Kidney epithelial cell (primary cell): ENCODE data around the gene RABL2B. TPM values are rescaled to one million over a fixed set of nuclear protein-coding genes. Genes with fewer than 3 reads are reported as not detected.

Experiments
- DNase-seq: peaks from one replicate; pipeline ENCODE4 v3.0.0-alpha.2; 2010; ENCODE audit warnings: low read depth
- H3K27me3 ChIP-seq: 2 replicates; pipeline ENCODE4 v1.6.0; 2011; ENCODE audit warnings: low read length; ENCODE audit not compliant: control insufficient read depth, insufficient read depth
- H3K36me3 ChIP-seq: 2 replicates; pipeline ENCODE4 v1.5.1; 2011; ENCODE audit warnings: low read length; ENCODE audit not compliant: control insufficient read depth, insufficient read depth
- H3K4me3 ChIP-seq: 2 replicates; pipeline ENCODE4 v1.5.1; 2011; ENCODE audit warnings: low read depth, mild to moderate bottlenecking, control low read depth, low read length
- total RNA-seq: library from RNA; depleted of rRNA; stranded (reverse); fragments of >200 nt; gene quantifications from 2 replicates; pipeline ENCODE4 v1.2.3, GENCODE V29; 2015
- TF ChIP-seq, protein P1 (sequence below): IDR thresholded peaks from 2 replicates; pipeline ENCODE4 v1.5.1; 2011; ENCODE audit warnings: mild to moderate bottlenecking, moderate library complexity, low read length, control low read depth, inconsistent platforms; ENCODE audit not compliant: insufficient read depth, poor library complexity, severe bottlenecking

RABL2B gene
- total RNA-seq, 1 donor from 2014 or later = 18.3 TPM

DNA sequence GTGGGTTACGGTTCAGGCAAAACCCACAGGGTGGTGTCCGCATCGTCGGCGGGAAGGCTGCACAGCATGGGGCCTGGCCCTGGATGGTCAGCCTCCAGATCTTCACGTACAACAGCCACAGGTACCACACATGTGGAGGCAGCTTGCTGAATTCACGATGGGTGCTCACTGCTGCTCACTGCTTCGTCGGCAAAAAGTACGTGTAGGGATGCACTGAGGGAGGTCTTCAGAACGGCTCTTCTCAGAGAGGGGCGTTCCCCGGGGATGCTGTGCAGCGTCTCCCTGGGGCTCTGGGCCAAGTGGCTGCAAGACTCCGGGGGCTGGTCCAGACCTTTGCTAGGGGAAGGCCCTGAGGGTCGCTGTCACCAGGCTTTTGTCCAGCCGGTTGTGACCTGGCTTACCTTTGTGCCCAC, 44.2 kb downstream of the RABL2B start:
- Histone ChIP-seq H3K36me3 (no peaks in the 10 kb centered on the region), H3K27me3 (peaks cover 13% of the 10 kb centered on the region), H3K4me3 (no peak overlapping the region)
- DNase-seq = no peak
- TF ChIP-seq, protein P1, sequence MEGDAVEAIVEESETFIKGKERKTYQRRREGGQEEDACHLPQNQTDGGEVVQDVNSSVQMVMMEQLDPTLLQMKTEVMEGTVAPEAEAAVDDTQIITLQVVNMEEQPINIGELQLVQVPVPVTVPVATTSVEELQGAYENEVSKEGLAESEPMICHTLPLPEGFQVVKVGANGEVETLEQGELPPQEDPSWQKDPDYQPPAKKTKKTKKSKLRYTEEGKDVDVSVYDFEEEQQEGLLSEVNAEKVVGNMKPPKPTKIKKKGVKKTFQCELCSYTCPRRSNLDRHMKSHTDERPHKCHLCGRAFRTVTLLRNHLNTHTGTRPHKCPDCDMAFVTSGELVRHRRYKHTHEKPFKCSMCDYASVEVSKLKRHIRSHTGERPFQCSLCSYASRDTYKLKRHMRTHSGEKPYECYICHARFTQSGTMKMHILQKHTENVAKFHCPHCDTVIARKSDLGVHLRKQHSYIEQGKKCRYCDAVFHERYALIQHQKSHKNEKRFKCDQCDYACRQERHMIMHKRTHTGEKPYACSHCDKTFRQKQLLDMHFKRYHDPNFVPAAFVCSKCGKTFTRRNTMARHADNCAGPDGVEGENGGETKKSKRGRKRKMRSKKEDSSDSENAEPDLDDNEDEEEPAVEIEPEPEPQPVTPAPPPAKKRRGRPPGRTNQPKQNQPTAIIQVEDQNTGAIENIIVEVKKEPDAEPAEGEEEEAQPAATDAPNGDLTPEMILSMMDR = no peak

DNA sequence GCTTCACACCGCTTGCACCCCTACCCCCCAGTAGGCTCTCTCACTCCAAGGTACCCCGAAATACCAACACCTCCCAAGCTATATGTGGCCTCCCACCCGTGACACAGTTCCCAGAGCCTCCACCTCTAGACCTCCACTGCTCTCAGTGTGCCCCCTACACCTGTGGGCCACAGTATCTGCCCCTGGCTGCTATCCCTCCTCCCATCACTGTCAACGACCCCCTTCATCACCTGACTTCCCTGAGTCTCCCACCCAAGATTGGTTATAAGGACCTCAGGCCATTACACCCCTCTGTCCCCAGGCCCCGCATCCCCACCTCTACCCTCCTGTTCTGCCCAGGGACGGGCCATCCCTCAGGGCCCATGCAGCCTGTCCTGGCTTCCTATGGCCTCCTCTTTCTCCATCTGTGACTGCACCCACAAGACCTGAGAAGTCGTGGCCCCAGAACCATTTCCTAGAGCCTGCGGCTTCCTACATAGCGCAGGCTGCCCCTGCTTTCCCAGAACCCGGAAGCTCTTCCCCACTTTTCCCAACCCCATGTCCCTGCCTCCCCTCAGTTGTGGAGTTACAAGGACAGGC, 44.7 kb downstream of the RABL2B start:
- H3K4me3 ChIP-seq = no peak overlapping the region
- DNase-seq = no peak
- no peaks in the 10 kb centered on the region for H3K36me3 ChIP-seq
- TF ChIP-seq, protein P1 = no peak
- peaks cover 18% of the 10 kb centered on the region for H3K27me3 ChIP-seq

DNA sequence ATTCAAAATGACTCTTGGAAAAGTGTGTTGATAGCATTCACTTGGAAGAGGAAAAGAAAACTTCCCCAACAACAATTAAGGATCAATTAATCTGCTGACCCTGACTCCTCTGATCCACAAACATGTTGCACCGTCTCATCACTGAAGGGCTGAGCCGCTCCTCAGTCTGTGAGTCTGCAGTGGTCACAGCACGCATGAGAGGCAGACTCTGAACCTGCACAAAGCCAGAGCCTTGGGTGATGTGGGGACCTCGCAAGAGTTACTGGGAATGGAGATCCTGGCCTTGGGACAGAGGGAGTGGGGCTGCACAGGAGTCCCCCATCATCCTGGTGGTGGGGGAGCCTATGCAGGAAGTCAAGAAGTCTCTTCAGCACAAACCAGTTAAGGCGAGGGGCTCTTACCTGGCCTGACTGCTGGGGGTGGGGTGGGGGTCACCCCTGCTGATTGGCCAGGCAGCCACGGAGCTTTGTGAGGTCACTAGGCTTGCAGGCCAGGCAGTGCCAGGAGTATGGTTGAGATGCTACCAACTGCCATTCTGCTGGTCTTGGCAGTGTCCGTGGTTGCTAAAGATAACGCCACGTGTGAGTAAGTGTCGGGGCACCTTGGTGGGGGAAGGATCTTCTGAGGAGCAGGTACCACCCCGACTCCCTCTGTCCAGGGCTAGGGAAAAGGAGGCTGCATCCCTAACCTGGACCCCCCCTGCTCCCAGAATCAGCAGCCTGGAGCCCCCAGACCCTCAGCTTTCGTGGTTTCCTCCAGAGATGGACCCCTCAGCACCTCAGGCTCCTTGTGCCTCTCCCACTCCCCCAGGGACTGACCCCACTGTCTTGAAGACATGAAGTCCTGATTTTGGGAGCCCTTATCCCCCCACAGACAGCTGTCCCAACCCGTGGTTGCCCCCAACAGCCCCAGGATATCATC, 45.4 kb downstream of the RABL2B start, which contains the start of gene ACR:
Gene ACR (plus strand): TSS at position 477 of the 921 bp plus-strand sequence. CDS start 32 bp downstream, at position 509.
- Histone ChIP-seq H3K4me3 (no peak within 1 kb of the TSS), H3K36me3 (no peaks in the 10 kb centered on the region), H3K27me3 (peaks cover 25% of the 10 kb centered on the region)
- TF ChIP-seq, protein P1 = no peak
- DNase-seq = no peak

DNA sequence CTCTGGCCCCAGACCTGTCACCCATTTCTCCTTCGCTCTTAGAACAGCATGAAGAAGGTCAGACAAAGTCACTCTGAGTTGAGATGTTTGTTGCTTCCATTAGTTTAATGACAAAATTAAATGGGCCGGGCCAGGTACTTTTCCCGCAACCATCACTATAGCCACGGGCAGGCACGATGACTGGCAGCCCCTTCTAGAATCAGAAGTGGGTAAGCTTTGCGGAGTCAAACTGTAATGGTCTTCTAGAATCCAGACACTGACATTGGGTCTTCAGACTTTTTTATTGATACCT, 47.8 kb downstream of the RABL2B start:
- peaks cover 44% of the 10 kb centered on the region for H3K27me3 ChIP-seq
- no peak for DNase-seq
- H3K4me3 ChIP-seq = no peak overlapping the region
- TF ChIP-seq, protein P1 = no peak
- H3K36me3 ChIP-seq = no peaks in the 10 kb centered on the region

DNA sequence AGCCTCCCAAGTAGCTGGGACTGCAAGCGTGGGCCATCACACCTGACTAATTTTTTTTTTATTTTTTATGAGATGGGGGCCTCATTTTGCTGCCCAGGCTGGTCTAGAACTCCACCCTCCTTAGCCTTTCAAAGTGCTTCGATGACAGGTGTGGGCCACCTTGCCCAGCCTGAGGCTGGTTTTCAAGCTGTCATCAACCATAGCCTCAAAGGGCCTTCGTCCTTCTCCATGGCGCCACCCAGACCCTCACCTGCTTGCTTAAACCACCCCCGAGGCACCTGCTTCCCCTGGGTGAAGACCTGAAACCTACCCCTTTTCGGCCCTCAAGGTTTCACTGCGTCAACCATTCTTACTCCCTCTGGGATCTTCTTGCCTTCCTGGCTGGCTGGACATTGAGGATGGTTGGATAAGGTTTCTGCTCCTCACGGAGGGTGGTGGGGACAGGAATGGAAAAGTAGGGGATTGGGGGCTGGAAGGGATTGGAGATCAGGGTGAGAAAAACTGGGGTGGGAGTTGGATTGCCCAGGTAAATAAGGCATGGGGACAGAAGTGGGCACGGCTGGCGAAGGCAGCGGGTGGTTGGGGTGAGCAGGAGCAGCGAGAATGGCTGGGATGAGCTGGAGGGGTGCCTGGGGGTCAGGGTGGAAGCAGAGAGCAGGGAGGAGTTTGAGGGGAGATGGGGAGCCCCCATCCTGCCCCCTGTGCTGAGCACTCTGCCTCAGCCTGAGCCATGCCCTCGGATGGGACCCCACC, 48.3 kb downstream of the RABL2B start:
- no peak for DNase-seq
- Histone ChIP-seq H3K27me3 (peaks cover 49% of the 10 kb centered on the region), H3K36me3 (no peaks in the 10 kb centered on the region), H3K4me3 (no peak overlapping the region)
- TF ChIP-seq, protein P1 = no peak
